Measurements from ENCODE around the gene TRIM45. TPM values are rescaled to one million over a fixed set of nuclear protein-coding genes. Genes with fewer than 3 reads are reported as not detected.

Gene TRIM45
- total and polyA plus RNA-seq, 2 of the 13 experiments (the other 11 are each of a cell fraction or from before 2014, with no cell fraction given): 1.9 to 2.3 TPM

DNA sequence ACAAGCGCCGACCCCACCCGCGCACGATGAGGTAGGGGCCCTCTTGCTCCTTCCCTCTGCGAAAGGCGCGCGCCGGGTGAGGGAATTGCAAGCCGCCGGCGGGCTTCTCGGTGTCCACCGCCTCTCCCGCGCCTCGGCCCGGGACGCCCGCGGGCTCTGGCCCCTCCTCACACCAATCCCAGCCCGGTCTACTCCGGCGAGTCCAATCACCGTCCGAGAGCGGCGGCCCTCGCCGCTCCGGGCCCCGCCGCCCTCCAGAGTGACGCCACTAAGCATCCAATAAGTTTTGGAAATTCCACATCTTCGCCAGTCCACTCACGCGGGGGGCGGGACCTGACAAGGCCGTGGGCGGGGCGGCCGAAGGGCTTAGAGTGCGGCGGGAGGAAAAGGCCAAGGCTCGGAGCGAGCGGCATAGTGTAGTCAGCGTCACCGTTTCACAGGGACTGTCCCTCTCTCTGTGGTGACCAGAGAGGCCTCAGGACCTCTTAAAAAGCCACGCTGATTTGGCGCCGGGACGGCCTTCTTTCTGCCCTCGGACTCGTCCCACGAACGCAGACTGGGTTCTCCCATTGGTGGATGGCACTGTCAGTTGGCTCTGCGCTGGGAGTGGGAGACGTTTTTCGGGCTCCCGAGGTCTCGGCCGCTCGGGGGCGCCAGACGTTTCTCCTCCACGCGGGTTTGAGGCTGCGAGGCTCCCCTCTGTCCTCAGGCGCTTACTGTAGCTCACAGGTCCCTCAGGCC is at the start of gene TRIM45 (continued):
- TF ChIP-seq, protein P1, sequence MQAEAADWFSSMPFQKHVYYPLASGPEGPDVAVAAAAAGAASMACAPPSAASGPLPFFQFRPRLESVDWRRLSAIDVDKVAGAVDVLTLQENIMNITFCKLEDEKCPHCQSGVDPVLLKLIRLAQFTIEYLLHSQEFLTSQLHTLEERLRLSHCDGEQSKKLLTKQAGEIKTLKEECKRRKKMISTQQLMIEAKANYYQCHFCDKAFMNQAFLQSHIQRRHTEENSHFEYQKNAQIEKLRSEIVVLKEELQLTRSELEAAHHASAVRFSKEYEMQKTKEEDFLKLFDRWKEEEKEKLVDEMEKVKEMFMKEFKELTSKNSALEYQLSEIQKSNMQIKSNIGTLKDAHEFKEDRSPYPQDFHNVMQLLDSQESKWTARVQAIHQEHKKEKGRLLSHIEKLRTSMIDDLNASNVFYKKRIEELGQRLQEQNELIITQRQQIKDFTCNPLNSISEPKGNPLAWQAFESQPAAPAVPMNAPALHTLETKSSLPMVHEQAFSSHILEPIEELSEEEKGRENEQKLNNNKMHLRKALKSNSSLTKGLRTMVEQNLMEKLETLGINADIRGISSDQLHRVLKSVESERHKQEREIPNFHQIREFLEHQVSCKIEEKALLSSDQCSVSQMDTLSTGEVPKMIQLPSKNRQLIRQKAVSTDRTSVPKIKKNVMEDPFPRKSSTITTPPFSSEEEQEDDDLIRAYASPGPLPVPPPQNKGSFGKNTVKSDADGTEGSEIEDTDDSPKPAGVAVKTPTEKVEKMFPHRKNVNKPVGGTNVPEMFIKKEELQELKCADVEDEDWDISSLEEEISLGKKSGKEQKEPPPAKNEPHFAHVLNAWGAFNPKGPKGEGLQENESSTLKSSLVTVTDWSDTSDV (CRISPR knock-in tag; IDR thresholded peaks at IDR 0.05): peak; percentile 63; the same call in 1 of the 2 replicates
- TF ChIP-seq, protein P2, sequence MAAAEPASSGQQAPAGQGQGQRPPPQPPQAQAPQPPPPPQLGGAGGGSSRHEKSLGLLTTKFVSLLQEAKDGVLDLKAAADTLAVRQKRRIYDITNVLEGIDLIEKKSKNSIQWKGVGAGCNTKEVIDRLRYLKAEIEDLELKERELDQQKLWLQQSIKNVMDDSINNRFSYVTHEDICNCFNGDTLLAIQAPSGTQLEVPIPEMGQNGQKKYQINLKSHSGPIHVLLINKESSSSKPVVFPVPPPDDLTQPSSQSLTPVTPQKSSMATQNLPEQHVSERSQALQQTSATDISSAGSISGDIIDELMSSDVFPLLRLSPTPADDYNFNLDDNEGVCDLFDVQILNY (CRISPR knock-in tag; conservative IDR thresholded peaks at IDR 0.05): 0 out of 2 replicates have a peak, but pooled peaks have one; percentile 27
- TF ChIP-seq, protein P3, sequence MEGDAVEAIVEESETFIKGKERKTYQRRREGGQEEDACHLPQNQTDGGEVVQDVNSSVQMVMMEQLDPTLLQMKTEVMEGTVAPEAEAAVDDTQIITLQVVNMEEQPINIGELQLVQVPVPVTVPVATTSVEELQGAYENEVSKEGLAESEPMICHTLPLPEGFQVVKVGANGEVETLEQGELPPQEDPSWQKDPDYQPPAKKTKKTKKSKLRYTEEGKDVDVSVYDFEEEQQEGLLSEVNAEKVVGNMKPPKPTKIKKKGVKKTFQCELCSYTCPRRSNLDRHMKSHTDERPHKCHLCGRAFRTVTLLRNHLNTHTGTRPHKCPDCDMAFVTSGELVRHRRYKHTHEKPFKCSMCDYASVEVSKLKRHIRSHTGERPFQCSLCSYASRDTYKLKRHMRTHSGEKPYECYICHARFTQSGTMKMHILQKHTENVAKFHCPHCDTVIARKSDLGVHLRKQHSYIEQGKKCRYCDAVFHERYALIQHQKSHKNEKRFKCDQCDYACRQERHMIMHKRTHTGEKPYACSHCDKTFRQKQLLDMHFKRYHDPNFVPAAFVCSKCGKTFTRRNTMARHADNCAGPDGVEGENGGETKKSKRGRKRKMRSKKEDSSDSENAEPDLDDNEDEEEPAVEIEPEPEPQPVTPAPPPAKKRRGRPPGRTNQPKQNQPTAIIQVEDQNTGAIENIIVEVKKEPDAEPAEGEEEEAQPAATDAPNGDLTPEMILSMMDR (CRISPR knock-in tag; IDR thresholded peaks at IDR 0.05): peak; percentile 88
- TF ChIP-seq, protein P4, sequence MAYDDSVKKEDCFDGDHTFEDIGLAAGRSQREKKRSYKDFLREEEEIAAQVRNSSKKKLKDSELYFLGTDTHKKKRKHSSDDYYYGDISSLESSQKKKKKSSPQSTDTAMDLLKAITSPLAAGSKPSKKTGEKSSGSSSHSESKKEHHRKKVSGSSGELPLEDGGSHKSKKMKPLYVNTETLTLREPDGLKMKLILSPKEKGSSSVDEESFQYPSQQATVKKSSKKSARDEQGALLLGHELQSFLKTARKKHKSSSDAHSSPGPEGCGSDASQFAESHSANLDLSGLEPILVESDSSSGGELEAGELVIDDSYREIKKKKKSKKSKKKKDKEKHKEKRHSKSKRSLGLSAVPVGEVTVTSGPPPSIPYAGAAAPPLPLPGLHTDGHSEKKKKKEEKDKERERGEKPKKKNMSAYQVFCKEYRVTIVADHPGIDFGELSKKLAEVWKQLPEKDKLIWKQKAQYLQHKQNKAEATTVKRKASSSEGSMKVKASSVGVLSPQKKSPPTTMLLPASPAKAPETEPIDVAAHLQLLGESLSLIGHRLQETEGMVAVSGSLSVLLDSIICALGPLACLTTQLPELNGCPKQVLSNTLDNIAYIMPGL (CRISPR knock-in tag; IDR thresholded peaks at IDR 0.05; ENCODE audit: borderline replicate concordance in 1 of 2, low read depth in 1 of 2): peak; percentile 68 to 70; a peak in 3 of 4 replicates
- TF ChIP-seq HNRNPL (IDR thresholded peaks at IDR 0.05; ENCODE audit: low read depth, low read length) (peak; percentile 45; the same call in 1 of the 2 replicates), ZNF30 (CRISPR knock-in tag; IDR thresholded peaks at IDR 0.05) (no peak), EED (CRISPR knock-in tag; IDR thresholded peaks at IDR 0.05) (peak; percentile 74; the same call in 1 of the 2 replicates)
- TF ChIP-seq, protein P5, sequence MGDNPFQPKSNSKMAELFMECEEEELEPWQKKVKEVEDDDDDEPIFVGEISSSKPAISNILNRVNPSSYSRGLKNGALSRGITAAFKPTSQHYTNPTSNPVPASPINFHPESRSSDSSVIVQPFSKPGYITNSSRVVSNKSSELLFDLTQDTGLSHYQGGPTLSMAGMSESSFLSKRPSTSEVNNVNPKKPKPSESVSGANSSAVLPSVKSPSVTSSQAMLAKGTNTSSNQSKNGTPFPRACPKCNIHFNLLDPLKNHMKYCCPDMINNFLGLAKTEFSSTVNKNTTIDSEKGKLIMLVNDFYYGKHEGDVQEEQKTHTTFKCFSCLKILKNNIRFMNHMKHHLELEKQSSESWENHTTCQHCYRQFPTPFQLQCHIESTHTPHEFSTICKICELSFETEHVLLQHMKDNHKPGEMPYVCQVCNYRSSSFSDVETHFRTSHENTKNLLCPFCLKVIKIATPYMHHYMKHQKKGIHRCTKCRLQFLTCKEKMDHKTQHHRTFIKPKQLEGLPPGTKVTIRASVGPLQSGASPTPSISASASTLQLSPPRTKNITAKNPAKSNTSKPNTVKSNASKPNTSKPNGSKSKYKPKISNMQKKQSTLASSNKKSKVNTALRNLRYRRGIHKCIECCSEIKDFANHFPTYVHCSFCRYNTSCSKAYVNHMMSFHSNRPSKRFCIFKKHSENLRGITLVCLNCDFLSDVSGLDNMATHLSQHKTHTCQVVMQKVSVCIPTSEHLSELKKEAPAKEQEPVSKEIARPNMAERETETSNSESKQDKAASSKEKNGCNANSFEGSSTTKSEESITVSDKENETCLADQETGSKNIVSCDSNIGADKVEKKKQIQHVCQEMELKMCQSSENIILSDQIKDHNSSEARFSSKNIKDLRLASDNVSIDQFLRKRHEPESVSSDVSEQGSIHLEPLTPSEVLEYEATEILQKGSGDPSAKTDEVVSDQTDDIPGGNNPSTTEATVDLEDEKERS (CRISPR knock-in tag; IDR thresholded peaks at IDR 0.05): 0 out of 2 replicates have a peak, but pooled peaks have one; percentile 53
- TF ChIP-seq, protein P6, sequence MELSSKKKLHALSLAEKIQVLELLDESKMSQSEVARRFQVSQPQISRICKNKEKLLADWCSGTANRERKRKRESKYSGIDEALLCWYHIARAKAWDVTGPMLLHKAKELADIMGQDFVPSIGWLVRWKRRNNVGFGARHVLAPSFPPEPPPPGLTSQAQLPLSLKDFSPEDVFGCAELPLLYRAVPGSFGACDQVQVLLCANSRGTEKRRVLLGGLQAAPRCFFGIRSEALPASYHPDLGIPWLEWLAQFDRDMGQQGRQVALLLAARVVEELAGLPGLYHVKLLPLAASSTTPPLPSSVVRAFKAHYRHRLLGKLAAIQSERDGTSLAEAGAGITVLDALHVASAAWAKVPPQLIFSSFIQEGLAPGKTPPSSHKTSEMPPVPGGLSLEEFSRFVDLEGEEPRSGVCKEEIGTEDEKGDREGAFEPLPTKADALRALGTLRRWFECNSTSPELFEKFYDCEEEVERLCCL (CRISPR knock-in tag; IDR thresholded peaks at IDR 0.05; ENCODE audit: borderline replicate concordance): peak; percentile 78; the same call in 1 of the 2 replicates

All from HepG2 (cell line).